GM23338 (cell line): ENCODE data around the gene KLRF2. TPM values are rescaled to one million over a fixed set of nuclear protein-coding genes. Genes with fewer than 3 reads are reported as not detected.

Source experiments
- ATAC-seq: fragments of 200-7000 bp; cut with Tn5 transposase; 3 replicates; pipeline ENCODE4 v1.9.1; 2020
- DNase-seq: peaks from one replicate; pipeline ENCODE4 v3.0.0-alpha.2; 2015; ENCODE audit warnings: low spot score
- H2AFZ ChIP-seq: fragments of 200-600 bp; sonication (generic); 2 replicates; pipeline ENCODE4 v1.8.0; 2016; ENCODE audit warnings: antibody characterized with exemption, mild to moderate bottlenecking, moderate library complexity
- H3F3A ChIP-seq: fragments of 200-600 bp; sonication (generic); replicated peaks from 2 replicates; pipeline ENCODE4 v1.8.0; 2017; ENCODE audit warnings: antibody characterized with exemption, mixed run types, low read depth
- H3K27ac ChIP-seq: fragments of 200-600 bp; sonication (generic); 2 replicates; pipeline ENCODE4 v1.6.1; 2016; ENCODE audit warnings: low read depth
- H3K27me3 ChIP-seq: fragments of 200-600 bp; sonication (generic); 2 replicates; pipeline ENCODE4 v1.8.0; 2016; ENCODE audit warnings: mild to moderate bottlenecking, mixed run types, moderate library complexity; ENCODE audit not compliant: insufficient read depth
- H3K36me3 ChIP-seq: fragments of 200-600 bp; sonication (generic); 2 replicates; pipeline ENCODE4 v1.8.0; 2016; ENCODE audit warnings: mild to moderate bottlenecking; ENCODE audit not compliant: insufficient read depth
- H3K4me1 ChIP-seq: fragments of 200-600 bp; sonication (generic); 2 replicates; pipeline ENCODE4 v1.8.0; 2016; ENCODE audit warnings: mild to moderate bottlenecking, moderate library complexity; ENCODE audit not compliant: insufficient read depth
- H3K4me2 ChIP-seq: fragments of 200-600 bp; sonication (generic); 2 replicates; pipeline ENCODE4 v1.7.1; 2017; ENCODE audit warnings: mixed run types
- H3K4me3 ChIP-seq: fragments of 200-600 bp; sonication (generic); 2 replicates; pipeline ENCODE4 v1.6.1; 2016; ENCODE audit warnings: mixed run types
- H3K79me2 ChIP-seq: fragments of 200-600 bp; sonication (generic); replicated peaks from 2 replicates; pipeline ENCODE4 v1.8.0; 2017; ENCODE audit warnings: mild to moderate bottlenecking; ENCODE audit not compliant: insufficient read depth
- H3K9me2 ChIP-seq: fragments of 200-600 bp; sonication (generic); 2 replicates; pipeline ENCODE4 v1.8.0; 2017; ENCODE audit not compliant: insufficient read depth
- H4K20me1 ChIP-seq: fragments of 200-600 bp; sonication (generic); replicated peaks from 2 replicates; pipeline ENCODE4 v1.8.0; 2017; ENCODE audit warnings: mild to moderate bottlenecking; ENCODE audit not compliant: insufficient read depth
- H3K27ac Mint-ChIP-seq: 2 replicates; pipeline ENCODE4 v1.8.0; 2020; ENCODE audit warnings: inconsistent platforms, mild to moderate bottlenecking, moderate library complexity, mixed read lengths
- H3K27me3 Mint-ChIP-seq: 3 replicates; pipeline ENCODE4 v1.8.0; 2022; ENCODE audit warnings: low read depth, mild to moderate bottlenecking, moderate library complexity, mixed read lengths, inconsistent platforms; ENCODE audit not compliant: insufficient read depth, poor library complexity
- H3K36me3 Mint-ChIP-seq: 3 replicates; pipeline ENCODE4 v1.8.0; 2021; ENCODE audit warnings: low read depth, mild to moderate bottlenecking, inconsistent platforms, moderate library complexity, mixed read lengths
- H3K4me1 Mint-ChIP-seq: 3 replicates; pipeline ENCODE4 v1.8.0; 2020; ENCODE audit warnings: mild to moderate bottlenecking, inconsistent platforms, mixed read lengths
- H3K4me3 Mint-ChIP-seq: 3 replicates; pipeline ENCODE4 v1.8.0; 2021; ENCODE audit warnings: moderate library complexity, mild to moderate bottlenecking, inconsistent platforms, mixed read lengths
- H3K9me3 Mint-ChIP-seq: 3 replicates; pipeline ENCODE4 v1.8.0; 2020; ENCODE audit warnings: moderate library complexity, mild to moderate bottlenecking, inconsistent platforms, mixed read lengths
- CREB1 ChIP-seq: fragments of 250-450 bp; sonication (Bioruptor Pico); IDR thresholded peaks from 2 replicates; pipeline ENCODE4 v1.5.0; 2020; ENCODE audit warnings: low read depth, mild to moderate bottlenecking, moderate library complexity
- ETS1 ChIP-seq: IDR thresholded peaks from 2 replicates; pipeline ENCODE4 v1.6.1; 2016; ENCODE audit warnings: antibody characterized with exemption
- EZH2 ChIP-seq: fragments of 200-600 bp; sonication (generic); IDR thresholded peaks from one replicate; pipeline ENCODE4 v1.8.0; 2017; ENCODE audit warnings: antibody characterized with exemption, mild to moderate bottlenecking, low read depth; ENCODE audit not compliant: unreplicated experiment
- EZH2phosphoT487 ChIP-seq: fragments of 200-600 bp; sonication (generic); IDR thresholded peaks from one replicate; pipeline ENCODE4 v1.8.1; 2018; ENCODE audit warnings: antibody characterized with exemption; ENCODE audit not compliant: unreplicated experiment
- JUNB ChIP-seq: IDR thresholded peaks from one replicate; pipeline ENCODE4 v1.6.1; 2016; ENCODE audit warnings: antibody characterized with exemption; ENCODE audit not compliant: unreplicated experiment
- NANOG ChIP-seq: IDR thresholded peaks from 2 replicates; pipeline ENCODE4 v1.6.1; 2016; ENCODE audit warnings: antibody characterized with exemption, borderline replicate concordance
- POLR2AphosphoS5 ChIP-seq: IDR thresholded peaks from 2 replicates; pipeline ENCODE4 v1.6.1; 2016; ENCODE audit warnings: antibody characterized with exemption, low read depth
- REST ChIP-seq: IDR thresholded peaks from one replicate; pipeline ENCODE4 v1.6.1; 2018; ENCODE audit warnings: antibody characterized with exemption; ENCODE audit not compliant: unreplicated experiment
- STAT1 ChIP-seq: IDR thresholded peaks from one replicate; pipeline ENCODE4 v1.6.1; 2016; ENCODE audit warnings: antibody characterized with exemption; ENCODE audit not compliant: unreplicated experiment
- ZNF114 ChIP-seq: fragments of 250-450 bp; sonication (Bioruptor Pico); IDR thresholded peaks from 2 replicates; pipeline ENCODE4 v1.5.0; 2020; ENCODE audit warnings: mild to moderate bottlenecking, moderate library complexity
- ZNF331 ChIP-seq: fragments of 250-450 bp; sonication (Bioruptor Pico); IDR thresholded peaks from 2 replicates; pipeline ENCODE4 v1.5.0; 2020; ENCODE audit warnings: low read depth, mild to moderate bottlenecking, moderate library complexity
- ZNF462 ChIP-seq: fragments of 250-450 bp; sonication (Bioruptor Pico); IDR thresholded peaks from 2 replicates; pipeline ENCODE4 v1.5.0; 2020; ENCODE audit warnings: mild to moderate bottlenecking, moderate library complexity
- polyA plus RNA-seq: library from polyadenylated mRNA; unstranded; fragments of >200 nt; fragmentation: Nextera tagmentation; extraction: Ambion mirVana; gene quantifications from 2 replicates; pipeline ENCODE4 v1.2.1, GENCODE V29; 2016
- total RNA-seq: library from RNA; depleted of rRNA; stranded (reverse); fragments of >200 nt; shearing (Covaris generic); gene quantifications from 2 replicates; pipeline ENCODE4 v1.2.3, GENCODE V29; 2014
- TF ChIP-seq, protein P1 (sequence below), 2 experiments: fragments of 200-600 bp in 1 of 2; sonication (generic) in 1 of 2; conservative IDR thresholded peaks; 2 replicates each; pipeline versions ENCODE4 v1.5.1 to v1.6.1; 2016 to 2017; ENCODE audit warnings: antibody characterized with exemption in 2 of 2, low read depth in 2 of 2, mild to moderate bottlenecking in 2 of 2, moderate library complexity in 1 of 2

KLRF2 gene
- total and polyA plus RNA-seq, 2 experiments from 2014 or later: not detected

DNA sequence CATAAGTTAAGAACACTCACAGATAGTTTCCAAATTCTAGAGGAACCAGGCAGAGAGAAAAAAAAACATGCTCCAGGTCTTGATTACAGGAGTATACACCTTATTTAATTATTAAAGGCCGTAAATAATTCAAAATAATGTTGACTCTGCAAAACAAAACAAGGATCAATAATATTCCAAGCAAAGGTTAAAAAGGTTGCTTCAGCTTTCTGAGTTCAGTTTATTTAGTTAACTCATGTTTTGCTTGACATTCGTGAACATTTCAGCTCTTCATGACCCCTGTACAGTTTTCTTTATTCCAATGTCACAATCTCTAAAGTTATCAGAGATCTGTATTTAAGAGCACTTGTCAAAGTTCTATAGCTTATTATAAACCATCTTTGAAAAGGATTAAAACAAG is 19.6 kb downstream of the KLRF2 start:
- Histone ChIP-seq H3K36me3 (0 out of 2 replicates have a peak, but pooled peaks cover 7% of the 10 kb centered on the region), H3F3A (no peaks in the 10 kb centered on the region), H3K27ac (no peak overlapping the region), H2AFZ (no peak overlapping the region), H3K79me2 (no peaks in the 10 kb centered on the region), H3K9me2 (peaks cover 5% of the 10 kb centered on the region; the same call in 1 of the 2 replicates), H3K27me3 (no peaks in the 10 kb centered on the region), H4K20me1 (no peaks in the 10 kb centered on the region), H3K4me2 (no peak overlapping the region), H3K4me1 (no peaks in the 10 kb centered on the region; the same call in 1 of the 2 replicates), H3K4me3 (no peak overlapping the region)
- DNase-seq (no peak), ATAC-seq (no peak)
- Mint-ChIP-seq H3K4me1 (peaks cover 7% of the 10 kb centered on the region), H3K9me3 (peaks cover 31% of the 10 kb centered on the region), H3K27me3 (peaks cover 1% of the 10 kb centered on the region), H3K27ac (no peak overlapping the region), H3K4me3 (no peak overlapping the region), H3K36me3 (peaks cover 28% of the 10 kb centered on the region)
- TF ChIP-seq ZNF462 (no peak), STAT1 (no peak), NANOG (no peak), CREB1 (CRISPR knock-in tag) (no peak), EZH2phosphoT487 (no peak), REST (no peak), POLR2AphosphoS5 (no peak), ETS1 (no peak), EZH2 (no peak), ZNF114 (no peak), ZNF331 (CRISPR knock-in tag) (no peak), JUNB (no peak)
- TF ChIP-seq, protein P1, sequence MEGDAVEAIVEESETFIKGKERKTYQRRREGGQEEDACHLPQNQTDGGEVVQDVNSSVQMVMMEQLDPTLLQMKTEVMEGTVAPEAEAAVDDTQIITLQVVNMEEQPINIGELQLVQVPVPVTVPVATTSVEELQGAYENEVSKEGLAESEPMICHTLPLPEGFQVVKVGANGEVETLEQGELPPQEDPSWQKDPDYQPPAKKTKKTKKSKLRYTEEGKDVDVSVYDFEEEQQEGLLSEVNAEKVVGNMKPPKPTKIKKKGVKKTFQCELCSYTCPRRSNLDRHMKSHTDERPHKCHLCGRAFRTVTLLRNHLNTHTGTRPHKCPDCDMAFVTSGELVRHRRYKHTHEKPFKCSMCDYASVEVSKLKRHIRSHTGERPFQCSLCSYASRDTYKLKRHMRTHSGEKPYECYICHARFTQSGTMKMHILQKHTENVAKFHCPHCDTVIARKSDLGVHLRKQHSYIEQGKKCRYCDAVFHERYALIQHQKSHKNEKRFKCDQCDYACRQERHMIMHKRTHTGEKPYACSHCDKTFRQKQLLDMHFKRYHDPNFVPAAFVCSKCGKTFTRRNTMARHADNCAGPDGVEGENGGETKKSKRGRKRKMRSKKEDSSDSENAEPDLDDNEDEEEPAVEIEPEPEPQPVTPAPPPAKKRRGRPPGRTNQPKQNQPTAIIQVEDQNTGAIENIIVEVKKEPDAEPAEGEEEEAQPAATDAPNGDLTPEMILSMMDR (conservative IDR thresholded peaks at IDR 0.05; ENCODE audit: low read depth in 2 of 2): no peak
